ENCODE measurements around the gene NCF2.

NCF2 gene

DNA sequence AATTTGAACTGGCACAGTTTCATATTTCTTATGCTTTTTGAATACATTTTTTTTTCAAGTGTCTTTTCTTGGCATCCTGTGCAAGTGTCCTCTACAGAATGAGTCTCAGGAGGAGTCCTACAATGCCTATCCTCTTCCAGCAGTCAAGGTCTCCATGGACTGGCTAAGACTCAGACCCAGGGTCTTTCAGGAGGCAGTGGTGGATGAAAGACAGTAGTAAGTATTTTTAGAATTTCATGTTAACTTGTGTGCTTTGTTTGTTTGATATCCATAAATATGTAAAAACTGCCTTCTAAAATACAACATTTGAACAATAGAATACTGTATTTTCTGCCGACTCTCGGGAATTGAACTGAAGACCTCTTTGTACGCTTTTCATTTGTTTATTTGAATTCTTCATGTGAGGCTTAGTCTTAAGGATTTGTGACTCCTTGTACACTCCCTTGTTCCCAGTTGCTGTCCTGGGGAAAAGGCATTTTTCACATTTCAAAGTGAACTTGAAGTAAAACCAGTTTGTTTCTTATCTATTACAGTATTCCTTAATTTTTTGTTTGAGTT is 56.6 kb downstream of the NCF2 start:
- Histone ChIP-seq H3K4me2 (no peak overlapping the region), H3K4me1 (no peaks in the 10 kb centered on the region), H3K9ac (no peak overlapping the region), H3K36me3 (peaks cover 87 to 100% (median 99%) of the 10 kb centered on the region in 11 experiments), H3K27ac (no peak overlapping the region), H3K9me3 (replicated peaks in 1 of 11) (no peaks in the 10 kb centered on the region), H3K4me3 (no peak overlapping the region), H3K27me3 (no peaks in the 10 kb centered on the region), H4K20me1 (no peaks in the 10 kb centered on the region; a peak in 1 of 22 replicates)
- no peak for TF ChIP-seq Cebpa-rat (IDR thresholded peaks at IDR 0.05)

DNA sequence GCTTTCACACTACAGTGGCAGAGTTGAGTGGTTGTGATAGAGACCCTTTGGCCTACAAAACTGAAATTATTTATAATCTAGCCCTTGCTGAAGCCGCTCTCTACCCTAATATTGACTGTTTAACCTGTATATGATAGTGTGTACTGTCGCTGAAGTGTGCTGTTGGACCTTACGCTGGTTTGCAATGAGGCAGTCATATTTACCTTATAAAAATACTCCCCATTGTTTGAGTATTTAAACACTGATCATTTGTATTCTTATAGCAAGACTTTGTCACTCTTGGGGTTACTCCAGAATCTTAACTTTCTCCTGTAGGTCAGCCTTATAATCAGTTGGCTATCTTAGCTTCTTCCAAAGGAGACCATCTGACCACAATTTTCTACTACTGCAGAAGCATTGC is 61.7 kb downstream of the NCF2 start:
- no peaks in the 10 kb centered on the region for H3K4me1 ChIP-seq
- no peak overlapping the region for H3K4me2 ChIP-seq
- H3K4me3 ChIP-seq = no peak overlapping the region
- H3K27ac ChIP-seq = no peak overlapping the region
- no peak for TF ChIP-seq Cebpa-rat (IDR thresholded peaks at IDR 0.05)
- H3K9ac ChIP-seq = no peak overlapping the region
- H3K36me3 ChIP-seq = peaks cover 88 to 100% (median 98%) of the 10 kb centered on the region in 11 experiments
- no peaks in the 10 kb centered on the region for H3K9me3 ChIP-seq (replicated peaks in 1 of 11)
- no peaks in the 10 kb centered on the region for H3K27me3 ChIP-seq
- peaks cover 0 to 11% (median 0%) of the 10 kb centered on the region in 11 experiments; a peak in 4 of 22 replicates for H4K20me1 ChIP-seq

GRCh38 chr1:183522104-183522503 is 68.2 kb downstream of the NCF2 start:
- Histone ChIP-seq H3K36me3 (peaks cover 71 to 98% (median 91%) of the 10 kb centered on the region in 11 experiments), H3K9me3 (replicated peaks in 1 of 11) (no peaks in the 10 kb centered on the region), H3K4me1 (peaks cover 0 to 20% (median 7%) of the 10 kb centered on the region in 10 experiments; a peak in 11 of 20 replicates), H3K4me3 (no peak overlapping the region), H3K4me2 (no peak overlapping the region), H3K27ac (no peak overlapping the region), H4K20me1 (peaks cover 0 to 16% (median 5%) of the 10 kb centered on the region in 11 experiments; a peak in 10 of 22 replicates), H3K27me3 (no peaks in the 10 kb centered on the region), H3K9ac (no peak overlapping the region)
- TF ChIP-seq Cebpa-rat (IDR thresholded peaks at IDR 0.05) = no peak

DNA sequence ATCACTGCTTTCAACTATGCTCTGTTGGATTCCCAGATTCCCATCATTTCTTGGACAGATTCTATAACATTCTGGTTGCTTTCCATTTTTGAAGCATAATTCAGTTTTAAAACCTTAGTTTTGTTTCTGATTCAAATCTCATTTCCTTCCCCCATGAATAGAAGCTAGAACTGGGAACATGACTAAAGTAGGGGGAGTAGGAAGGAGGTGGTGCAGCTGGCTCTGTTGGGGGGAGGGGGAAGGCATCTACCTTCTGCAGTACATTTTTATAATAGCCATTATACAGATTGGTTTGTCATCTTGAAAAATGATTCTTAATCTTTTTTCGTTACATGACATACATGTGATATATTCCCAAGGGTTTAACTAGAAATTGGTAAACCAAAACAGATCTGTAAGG is 69.9 kb downstream of the NCF2 start:
- peaks cover 71 to 98% (median 91%) of the 10 kb centered on the region in 11 experiments for H3K36me3 ChIP-seq
- no peak overlapping the region for H3K4me3 ChIP-seq
- H4K20me1 ChIP-seq = peaks cover 0 to 22% (median 8%) of the 10 kb centered on the region in 11 experiments; a peak in 13 of 22 replicates
- peak overlapping the region in 1 of 11 experiments; percentile 18; a peak in 1 of 22 replicates for H3K4me2 ChIP-seq
- H3K9me3 ChIP-seq (replicated peaks in 1 of 11) = no peaks in the 10 kb centered on the region
- H3K9ac ChIP-seq = no peak overlapping the region
- no peaks in the 10 kb centered on the region for H3K27me3 ChIP-seq
- H3K4me1 ChIP-seq = peaks cover 0 to 20% (median 11%) of the 10 kb centered on the region in 10 experiments; a peak in 13 of 20 replicates
- no peak overlapping the region for H3K27ac ChIP-seq
- TF ChIP-seq Cebpa-rat (IDR thresholded peaks at IDR 0.05) = no peak

DNA sequence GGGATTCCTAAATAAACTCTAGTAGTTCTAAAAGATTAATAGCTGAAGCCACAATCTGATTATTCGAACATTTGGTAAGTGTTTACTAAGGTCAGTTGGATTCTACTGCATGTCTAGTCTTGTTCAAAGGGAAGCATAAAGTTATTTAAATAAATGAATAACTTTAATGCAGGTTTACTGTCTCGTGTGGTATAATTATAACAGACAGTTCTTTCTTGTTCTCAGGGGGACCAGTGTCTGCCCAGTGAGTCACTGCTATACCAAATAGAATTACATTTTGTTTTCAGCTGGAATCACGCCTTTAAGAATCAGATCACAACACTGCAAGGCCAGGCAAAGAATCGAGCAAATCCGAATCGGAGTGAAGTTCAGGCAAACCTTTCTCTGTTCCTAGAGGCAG is 72.9 kb downstream of the NCF2 start:
- no peak overlapping the region for H3K27ac ChIP-seq
- peaks cover 57 to 94% (median 79%) of the 10 kb centered on the region in 11 experiments for H3K36me3 ChIP-seq
- no peaks in the 10 kb centered on the region for H3K27me3 ChIP-seq
- H3K4me2 ChIP-seq = peak overlapping the region in 1 of 11 experiments; percentile 26; a peak in 1 of 22 replicates
- peaks cover 12 to 46% (median 25%) of the 10 kb centered on the region in 11 experiments; a peak in 19 of 22 replicates for H4K20me1 ChIP-seq
- no peak overlapping the region for H3K4me3 ChIP-seq
- H3K9ac ChIP-seq = no peak overlapping the region
- no peak for TF ChIP-seq Cebpa-rat (IDR thresholded peaks at IDR 0.05)
- H3K4me1 ChIP-seq = peaks cover 0 to 21% (median 11%) of the 10 kb centered on the region in 10 experiments; a peak in 13 of 20 replicates
- H3K9me3 ChIP-seq (replicated peaks in 1 of 11) = no peaks in the 10 kb centered on the region

- peak overlapping the region in 1 of 11 experiments; percentile 24; a peak in 1 of 22 replicates for H3K9ac ChIP-seq
- no peak overlapping the region for H3K4me2 ChIP-seq
- no peaks in the 10 kb centered on the region for H3K27me3 ChIP-seq
- H3K36me3 ChIP-seq = peaks cover 51 to 89% (median 72%) of the 10 kb centered on the region in 11 experiments
- TF ChIP-seq Cebpa-rat (IDR thresholded peaks at IDR 0.05) = no peak
- H3K27ac ChIP-seq = no peak overlapping the region
- H3K9me3 ChIP-seq (replicated peaks in 1 of 11) = no peaks in the 10 kb centered on the region
- peaks cover 13 to 52% (median 32%) of the 10 kb centered on the region in 11 experiments; a peak in 20 of 22 replicates for H4K20me1 ChIP-seq
- H3K4me3 ChIP-seq = no peak overlapping the region
- H3K4me1 ChIP-seq = peaks cover 0 to 21% (median 11%) of the 10 kb centered on the region in 10 experiments; a peak in 13 of 20 replicates
Observed at GRCh38 chr1:183516725-183517124, 73.5 kb downstream of the NCF2 start.

- H3K4me3 ChIP-seq = no peak overlapping the region
- peaks cover 0 to 17% (median 9%) of the 10 kb centered on the region in 10 experiments; a peak in 13 of 20 replicates for H3K4me1 ChIP-seq
- H3K9me3 ChIP-seq (replicated peaks in 1 of 11) = no peaks in the 10 kb centered on the region
- peaks cover 21 to 68% (median 47%) of the 10 kb centered on the region in 11 experiments; a peak in 21 of 22 replicates for H4K20me1 ChIP-seq
- no peak overlapping the region for H3K27ac ChIP-seq
- no peak for TF ChIP-seq Cebpa-rat (IDR thresholded peaks at IDR 0.05)
- no peak overlapping the region for H3K9ac ChIP-seq
- H3K36me3 ChIP-seq = peaks cover 37 to 73% (median 57%) of the 10 kb centered on the region in 11 experiments
- H3K27me3 ChIP-seq = no peaks in the 10 kb centered on the region
- H3K4me2 ChIP-seq = no peak overlapping the region
Observed at GRCh38 chr1:183515002-183515689, 75.1 kb downstream of the NCF2 start.

DNA sequence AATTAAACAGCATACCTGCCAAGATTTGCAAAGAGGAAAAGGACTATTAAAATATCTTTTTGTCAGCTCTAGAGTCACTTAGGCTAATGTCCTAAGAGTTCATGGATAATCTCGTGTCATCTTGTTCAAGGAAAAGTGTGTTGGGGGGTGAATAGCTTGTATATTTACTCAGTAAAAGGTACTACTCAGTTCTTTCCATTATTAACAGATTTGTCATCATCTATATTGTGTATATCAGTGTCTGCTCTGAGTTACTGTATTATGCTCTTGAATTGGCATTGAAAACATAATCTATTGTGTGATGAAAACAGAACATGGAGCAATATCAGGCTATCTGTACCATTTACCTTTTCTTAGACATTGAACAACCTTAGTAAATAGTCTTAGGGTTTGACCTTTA is 76.0 kb downstream of the NCF2 start:
- H3K27ac ChIP-seq = no peak overlapping the region
- no peak for TF ChIP-seq Cebpa-rat (IDR thresholded peaks at IDR 0.05)
- peaks cover 37 to 75% (median 52%) of the 10 kb centered on the region in 11 experiments for H3K36me3 ChIP-seq
- H3K9ac ChIP-seq = no peak overlapping the region
- no peak overlapping the region for H3K4me2 ChIP-seq
- H3K27me3 ChIP-seq = no peaks in the 10 kb centered on the region
- H3K4me1 ChIP-seq = peaks cover 0 to 16% (median 9%) of the 10 kb centered on the region in 10 experiments; a peak in 13 of 20 replicates
- H4K20me1 ChIP-seq = peaks cover 21 to 77% (median 54%) of the 10 kb centered on the region in 11 experiments; a peak in 21 of 22 replicates
- H3K4me3 ChIP-seq = no peak overlapping the region
- H3K9me3 ChIP-seq (replicated peaks in 1 of 11) = no peaks in the 10 kb centered on the region

- peaks cover 23 to 87% (median 64%) of the 10 kb centered on the region in 11 experiments; a peak in 21 of 22 replicates for H4K20me1 ChIP-seq
- peaks cover 28 to 63% (median 41%) of the 10 kb centered on the region in 11 experiments; a peak in 21 of 22 replicates for H3K36me3 ChIP-seq
Observed at GRCh38 chr1:183512450-183512849, 77.8 kb downstream of the NCF2 start.

More at GRCh38 chr1:183512450-183512849, 77.8 kb downstream of the NCF2 start:
- Histone ChIP-seq H3K4me3 (no peak overlapping the region), H3K4me1 (peaks cover 0 to 16% (median under 1%) of the 10 kb centered on the region in 10 experiments; a peak in 6 of 20 replicates), H3K9ac (no peak overlapping the region), H3K27me3 (no peaks in the 10 kb centered on the region), H3K9me3 (replicated peaks in 1 of 11) (no peaks in the 10 kb centered on the region), H3K27ac (no peak overlapping the region), H3K4me2 (no peak overlapping the region)
- TF ChIP-seq Cebpa-rat (IDR thresholded peaks at IDR 0.05) = no peak
